K562 (cell line): ENCODE results near the gene TLK2. TPM values are rescaled to one million over a fixed set of nuclear protein-coding genes. Genes with fewer than 3 reads are reported as not detected.
A peak's percentile ranks its signal among the peaks of the same experiment; 100 is the strongest.

Experiments
- ATAC-seq: fragments of 200-7000 bp; cut with Tn5 transposase; 3 replicates; pipeline ENCODE4 v1.9.1; 2020; ENCODE audit warnings: moderate library complexity
- BruUV-seq: library from RNA; stranded (reverse); fragments of 400-500 nt; replicated peaks from 2 replicates; lab custom pipeline; 2021; lab: Mats Ljungman, UMichigan
- CTCF ChIA-PET: fragments of 300-600 bp; formaldehyde crosslinking; extraction: SDS; loops from one replicate; lab custom pipeline; 2021; ENCODE audit warnings: low intra/inter-chr PET ratio; lab: Yijun Ruan, JAX
- POLR2A ChIA-PET: fragments of 300-600, 350-650 bp; sonication (Branson Sonifier 250); formaldehyde crosslinking; extraction: SDS; loops from one replicate; lab custom pipeline; 2021; ENCODE audit warnings: antibody characterized with exemption, inconsistent platforms; lab: Yijun Ruan, JAX
- DNase-seq, 4 experiments: peaks; one replicate each; pipeline versions ENCODE4 v3.0.0 to v3.0.0-alpha.2; 2011 to 2018; ENCODE audit warnings: low spot score in 3 of 4, mixed read lengths in 3 of 4; ENCODE audit errors: extremely low read depth in 1 of 4
- FAIRE-seq: peaks from 2 replicates; lab custom pipeline; 2011; peaks lifted over from hg19 to GRCh38; lab: Jason Lieb, UNC
- H2AFZ ChIP-seq: 2 replicates; pipeline ENCODE4 v1.6.0; 2011; ENCODE audit warnings: low read depth, low read length, control low read depth, inconsistent platforms
- H3K27ac ChIP-seq: fragments of 200-600 bp; 3 replicates; pipeline ENCODE4 v1.8.0; 2011; ENCODE audit warnings: low read depth, mild to moderate bottlenecking, control low read depth, inconsistent platforms, low read length, moderate library complexity, mixed read lengths; ENCODE audit errors: extremely low read depth
- H3K27me3 ChIP-seq, 2 experiments: fragments of 300-600 bp in 1 of 2; 2 replicates in 1 of 2; 3 replicates in 1 of 2; pipeline versions ENCODE4 v1.6.0 to v1.8.0; 2011; ENCODE audit warnings: inconsistent platforms in 2 of 2, low read length in 2 of 2, mild to moderate bottlenecking in 1 of 2, mixed read lengths in 1 of 2, moderate library complexity in 1 of 2; ENCODE audit not compliant: control insufficient read depth in 2 of 2, insufficient read depth in 2 of 2
- H3K36me3 ChIP-seq: fragments of 300-600 bp; 3 replicates; pipeline ENCODE4 v1.8.0; 2011; ENCODE audit warnings: mild to moderate bottlenecking, low read length, inconsistent platforms; ENCODE audit not compliant: control insufficient read depth, insufficient read depth
- H3K4me1 ChIP-seq, 2 experiments: fragments of 200-600 bp in 1 of 2; replicated peaks in 1 of 2; 2 replicates in 1 of 2; 3 replicates in 1 of 2; pipeline versions ENCODE4 v1.5.1 to v1.8.0; 2011; ENCODE audit warnings: inconsistent platforms in 2 of 2, low read length in 2 of 2, mild to moderate bottlenecking in 1 of 2, mixed read lengths in 1 of 2, moderate library complexity in 1 of 2; ENCODE audit not compliant: control insufficient read depth in 2 of 2, insufficient read depth in 2 of 2
- H3K4me2 ChIP-seq: 2 replicates; pipeline ENCODE4 v1.6.1; 2011; ENCODE audit warnings: low read length, control low read depth, inconsistent platforms, mixed read lengths; ENCODE audit not compliant: insufficient read depth
- H3K4me3 ChIP-seq: fragments of 200-600 bp; sonication (generic), shearing (Covaris generic); 2 replicates; pipeline ENCODE4 v1.5.1; 2016; ENCODE audit warnings: control low read depth, inconsistent platforms
- H3K79me2 ChIP-seq: fragments of 200-600 bp; 3 replicates; pipeline ENCODE4 v1.8.0; 2011; ENCODE audit warnings: low read length, inconsistent platforms; ENCODE audit not compliant: control insufficient read depth, insufficient read depth
- H3K9ac ChIP-seq, 2 experiments: 2 replicates each; pipeline versions ENCODE4 v1.6.0 to v1.6.1; 2011; ENCODE audit warnings: low read depth in 2 of 2, low read length in 2 of 2, control low read depth in 1 of 2, inconsistent platforms in 1 of 2, mild to moderate bottlenecking in 1 of 2, mixed read lengths in 1 of 2; ENCODE audit not compliant: insufficient read depth in 1 of 2
- H3K9me1 ChIP-seq: one replicate; pipeline ENCODE4 v1.6.0; 2011; ENCODE audit warnings: inconsistent platforms, mild to moderate bottlenecking, low read length, moderate library complexity; ENCODE audit not compliant: control insufficient read depth, insufficient read depth
- H3K9me3 ChIP-seq: replicated peaks from 2 replicates; pipeline ENCODE4 v1.5.1; 2011; ENCODE audit warnings: low read depth, low read length, inconsistent platforms; ENCODE audit not compliant: control insufficient read depth, insufficient read depth
- H4K20me1 ChIP-seq: replicated peaks from 2 replicates; pipeline ENCODE4 v1.6.1; 2011; ENCODE audit warnings: low read length, inconsistent platforms, mixed read lengths; ENCODE audit not compliant: control insufficient read depth, insufficient read depth
- BCOR ChIP-seq: fragments of 450-650 bp; IDR thresholded peaks from 2 replicates; pipeline ENCODE4 v1.6.1; 2016
- POLR3A ChIP-seq: IDR thresholded peaks from 2 replicates; pipeline ENCODE4 v1.6.1; 2011; ENCODE audit warnings: borderline replicate concordance, mild to moderate bottlenecking, moderate library complexity; ENCODE audit not compliant: insufficient read length, insufficient read depth; ENCODE audit errors: extremely low read depth
- SMARCB1 ChIP-seq: IDR thresholded peaks from 2 replicates; pipeline ENCODE4 v1.6.1; 2011; ENCODE audit warnings: improper control_type of control experiment, low read depth; ENCODE audit not compliant: insufficient read length
- USF2 ChIP-seq: sonication (generic); formaldehyde crosslinking; IDR thresholded peaks from 2 replicates; pipeline ENCODE4 v1.5.0; 2020; ENCODE audit warnings: missing genetic modification reagents
- XRCC3 ChIP-seq: fragments of 450-650 bp; IDR thresholded peaks from 2 replicates; pipeline ENCODE4 v1.6.1; 2017; ENCODE audit warnings: mild to moderate bottlenecking, moderate library complexity
- WGBS: fragments of 100-300 bp; shearing (Covaris generic); methylation state at CpG from one replicate; pipeline ENCODE4 v1.1.6; 2016; ENCODE audit warnings: low coverage, mixed read lengths; ENCODE audit not compliant: insufficient coverage; ENCODE audit errors: missing lambda C conversion rate; 5-methylcytosine and 5-hydroxymethylcytosine counted together
- in situ Hi-C: fragments of 300-500 bp; cut with MboI; formaldehyde crosslinking; loops from 4 replicates; pipeline ENCODE4 v1.15.0; 2018; ENCODE audit warnings: inconsistent platforms, mixed read lengths
- intact Hi-C: fragments of 100-400 bp; cut with micrococcal nuclease; formaldehyde crosslinking; loops from 2 replicates; pipeline ENCODE4 v1.14.2; 2022
- polyA plus RNA-seq, 8 experiments: library from polyadenylated mRNA; depleted of rRNA in 4 of 8; stranded (reverse) in 5 of 8; unstranded in 3 of 8; fragments of >200 nt; fragmentation: Nextera tagmentation in 2 of 8; fragmentation: Illumina TruSeq in 1 of 8; extraction: Ambion mirVana in 2 of 8; extraction: Trizol in 1 of 8; gene quantifications; 2 replicates each; pipeline versions ENCODE4 v1.2.1 to v1.2.3, GENCODE V29; 2011 to 2014; ENCODE audit warnings: inconsistent platforms in 1 of 8, missing spikeins in 1 of 8
- total RNA-seq, 7 experiments: library from RNA; depleted of rRNA in 6 of 7; stranded (reverse); fragments of >200 nt in 6 of 7; fragmentation: Illumina TruSeq in 2 of 7; extraction: Trizol in 2 of 7; gene quantifications; 2 replicates each; pipeline versions ENCODE4 v1.2.1 to v1.2.3, GENCODE V29; 2011 to 2021; ENCODE audit warnings: low replicate concordance in 1 of 7

Gene TLK2
- total and polyA plus RNA-seq, 9 of the 15 experiments (the other 6 are each of a cell fraction or from before 2014, with no cell fraction given): 10.1 to 51.9 (median 32.4) TPM

DNA sequence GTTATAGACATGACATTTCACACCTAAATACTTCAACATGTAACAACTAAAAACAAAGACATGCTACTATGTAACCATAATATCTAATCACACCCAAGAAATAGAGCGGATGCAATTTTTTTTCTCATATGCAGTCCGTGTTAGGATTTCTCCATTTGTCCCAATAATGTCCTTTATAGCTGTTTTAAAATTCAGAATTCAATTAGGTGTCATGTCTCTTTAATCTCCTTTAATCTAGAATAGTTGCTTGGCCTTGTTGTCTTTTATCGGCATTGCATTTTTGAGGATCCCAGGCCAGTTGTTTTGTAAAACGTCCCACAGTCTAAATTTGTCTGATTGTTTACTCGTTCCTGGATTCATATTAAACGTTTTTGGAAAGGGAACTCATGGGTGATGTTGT is 163.3 kb downstream of the TLK2 start:
- Histone ChIP-seq H3K79me2 (no peaks in the 10 kb centered on the region), H2AFZ (peak overlapping the region; percentile 87), H3K4me3 (no peak overlapping the region), H3K9ac (no peak overlapping the region), H3K9me1 (no peaks in the 10 kb centered on the region), H4K20me1 (no peaks in the 10 kb centered on the region), H3K27me3 (no peaks in the 10 kb centered on the region), H3K36me3 (no peaks in the 10 kb centered on the region), H3K4me2 (no peak overlapping the region), H3K9me3 (no peaks in the 10 kb centered on the region), H3K4me1 (peaks cover 0 to 9% of the 10 kb centered on the region in 2 experiments; a peak in 3 of 5 replicates), H3K27ac (no peak overlapping the region)
- ChIA-PET POLR2A (interaction anchor here (1.0 kb wide), 1 partner anchor 68 kb away, joined by 3 read pairs; no protein-coding TSS in a partner anchor), CTCF (interaction anchor here (0.7 kb wide), 1 partner anchor 305 kb away, joined by 3 read pairs; no protein-coding TSS in a partner anchor)
- in situ Hi-C loops: no loop called here
- no peak for ATAC-seq
- TF ChIP-seq USF2 (CRISPR knock-in tag) (no peak), BCOR (no peak), XRCC3 (no peak), SMARCB1 (no peak), POLR3A (no peak)
- no peak for DNase-seq
- no TSS peak for BruUV-seq
- WGBS: 42% methylated on average over 6 of the region's 6 CpGs
- no peak for FAIRE-seq
- intact Hi-C loops: no loop called here
